ENCODE data around the gene RETN.

The RETN gene

DNA sequence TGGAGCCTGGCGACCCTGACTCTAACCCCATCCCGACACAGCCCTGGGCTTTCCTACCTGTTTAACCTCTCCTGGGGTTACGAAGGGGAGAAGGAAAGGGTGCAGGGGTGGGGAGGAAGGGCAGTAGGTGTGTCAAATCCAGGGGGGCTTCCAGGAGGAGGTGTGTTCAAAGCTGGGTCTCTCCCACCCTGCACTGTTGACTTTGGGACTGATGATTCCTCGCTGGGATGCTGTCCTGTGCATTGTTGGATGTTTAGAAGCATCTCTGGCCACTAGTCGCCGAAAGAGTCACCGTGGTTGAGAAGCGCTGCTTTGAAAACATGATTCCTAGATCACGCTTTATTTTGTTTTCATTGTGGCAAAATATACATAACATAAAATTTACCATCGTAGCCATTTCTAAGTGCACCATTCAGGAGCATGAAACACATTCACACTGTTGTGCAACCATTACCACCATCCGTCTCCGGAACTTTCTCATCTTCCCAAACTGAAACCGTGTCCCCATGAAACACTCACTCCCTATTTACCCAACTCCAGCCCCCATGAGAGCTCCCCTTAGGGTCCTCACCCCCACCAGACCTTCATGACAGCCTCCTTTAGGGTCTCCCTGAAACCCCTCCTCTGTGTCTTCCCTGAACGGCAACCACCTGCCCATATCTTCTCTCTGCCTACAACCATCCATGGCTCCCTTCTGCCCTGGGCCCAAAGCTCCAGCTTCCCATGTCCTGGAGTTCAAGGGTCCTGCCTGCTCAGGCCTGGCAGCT is 37.5 kb downstream of the RETN start:
- TF ChIP-seq POLR2AphosphoS5 (IDR thresholded peaks at IDR 0.05; ENCODE audit: low read depth, low read length): no peak
- no peak for TF ChIP-seq POLR2A (IDR thresholded peaks at IDR 0.05; ENCODE audit: low read depth, low read length)
- no peak for TF ChIP-seq TAF1 (IDR thresholded peaks at IDR 0.05; ENCODE audit: borderline replicate concordance, low read depth, low read length)
- DNase-seq (ENCODE audit: insufficient read length) (no peak), FAIRE-seq (no peak)

GRCh38 chr19:7706955-7707456 is 38.2 kb downstream of the RETN start:
- DNase-seq (ENCODE audit: insufficient read length): no peak
- no peak for TF ChIP-seq TAF1 (IDR thresholded peaks at IDR 0.05; ENCODE audit: borderline replicate concordance, low read depth, low read length)
- TF ChIP-seq POLR2AphosphoS5 (IDR thresholded peaks at IDR 0.05; ENCODE audit: low read depth, low read length): no peak
- TF ChIP-seq POLR2A (IDR thresholded peaks at IDR 0.05; ENCODE audit: low read depth, low read length): no peak
- FAIRE-seq: no peak

- FAIRE-seq: peak; percentile 63
- TF ChIP-seq POLR2A (IDR thresholded peaks at IDR 0.05; ENCODE audit: low read depth, low read length) (no peak), TAF1 (IDR thresholded peaks at IDR 0.05; ENCODE audit: borderline replicate concordance, low read depth, low read length) (no peak), POLR2AphosphoS5 (IDR thresholded peaks at IDR 0.05; ENCODE audit: low read depth, low read length) (no peak)
- DNase-seq (ENCODE audit: insufficient read length): no peak
Observed at GRCh38 chr19:7709932-7710460, 41.1 kb downstream of the RETN start.

DNA sequence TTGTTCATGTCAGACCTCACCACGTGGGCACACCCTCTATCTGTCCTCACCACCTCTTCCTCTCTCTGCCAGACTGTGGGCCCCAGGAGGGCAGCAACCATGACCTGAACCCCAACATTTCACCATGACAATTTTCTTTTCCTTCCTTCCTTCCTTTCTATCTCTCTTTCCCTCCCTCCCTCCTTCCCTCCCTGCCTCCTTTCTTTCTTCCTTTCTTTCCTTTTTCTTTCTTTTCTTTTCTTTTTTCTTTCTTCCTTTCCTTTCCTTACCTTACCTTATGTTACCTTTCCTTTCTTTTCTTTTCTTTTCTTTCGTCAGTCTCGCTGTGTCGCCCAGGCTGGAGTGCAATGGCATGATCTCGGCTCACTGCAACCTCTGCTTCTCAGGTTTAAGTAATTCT is 41.8 kb downstream of the RETN start:
- FAIRE-seq (no peak), DNase-seq (ENCODE audit: insufficient read length) (no peak)
- no peak for TF ChIP-seq POLR2A (IDR thresholded peaks at IDR 0.05; ENCODE audit: low read depth, low read length)
- no peak for TF ChIP-seq POLR2AphosphoS5 (IDR thresholded peaks at IDR 0.05; ENCODE audit: low read depth, low read length)
- no peak for TF ChIP-seq TAF1 (IDR thresholded peaks at IDR 0.05; ENCODE audit: borderline replicate concordance, low read depth, low read length)

- FAIRE-seq (no peak), DNase-seq (ENCODE audit: insufficient read length) (no peak)
- TF ChIP-seq POLR2A (IDR thresholded peaks at IDR 0.05; ENCODE audit: low read depth, low read length): no peak
- TF ChIP-seq POLR2AphosphoS5 (IDR thresholded peaks at IDR 0.05; ENCODE audit: low read depth, low read length): no peak
- TF ChIP-seq TAF1 (IDR thresholded peaks at IDR 0.05; ENCODE audit: borderline replicate concordance, low read depth, low read length): no peak
Observed at GRCh38 chr19:7715671-7716070, 46.8 kb downstream of the RETN start.

DNA sequence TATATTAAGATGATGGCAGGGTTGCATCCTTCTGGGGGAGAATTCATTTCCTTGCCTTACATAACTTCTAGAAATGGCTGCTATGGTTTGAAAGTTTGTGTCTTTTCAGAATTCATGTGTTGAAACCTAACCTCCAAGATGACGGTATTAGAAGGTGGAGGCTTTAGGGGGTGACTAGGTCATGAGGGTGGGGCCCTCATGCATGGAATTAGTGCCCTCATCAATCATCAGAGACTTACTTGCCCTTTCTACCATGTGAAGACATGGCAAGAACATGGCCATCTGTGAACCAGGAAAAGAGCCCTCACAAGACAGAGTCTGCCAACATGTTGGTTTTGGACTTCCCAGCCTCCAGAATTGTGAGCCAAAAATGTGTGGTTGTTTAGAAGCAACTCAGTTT is 47.9 kb downstream of the RETN start:
- TF ChIP-seq TAF1 (IDR thresholded peaks at IDR 0.05; ENCODE audit: borderline replicate concordance, low read depth, low read length) (no peak), POLR2A (IDR thresholded peaks at IDR 0.05; ENCODE audit: low read depth, low read length) (no peak), POLR2AphosphoS5 (IDR thresholded peaks at IDR 0.05; ENCODE audit: low read depth, low read length) (no peak)

GRCh38 chr19:7718668-7719067 is 49.8 kb downstream of the RETN start:
- DNase-seq (ENCODE audit: insufficient read length) (no peak), FAIRE-seq (peak; percentile 33)
- TF ChIP-seq TAF1 (IDR thresholded peaks at IDR 0.05; ENCODE audit: borderline replicate concordance, low read depth, low read length) (no peak), POLR2AphosphoS5 (IDR thresholded peaks at IDR 0.05; ENCODE audit: low read depth, low read length) (no peak), POLR2A (IDR thresholded peaks at IDR 0.05; ENCODE audit: low read depth, low read length) (no peak)

More for the DNA sequence above, 47.9 kb downstream of the RETN start:
- FAIRE-seq (no peak), DNase-seq (ENCODE audit: insufficient read length) (no peak)

Measured in GM12892 (cell line).